HL-60/S4 treated with phorbol 12-myristate 13-acetate at 8.2 ng/mL for 4 days and 3 days (cell line): ENCODE measurements around the gene RRM1.
"Not testable (repeated sequence)": the region's sequence is repeated elsewhere in the genome, so short reads cannot be mapped to it uniquely, and the experiment has no call there.

ENCODE experiments used
- in situ Hi-C: fragments of 300-500 bp; cut with MboI; formaldehyde crosslinking; loops from 2 replicates; pipeline ENCODE4 v1.15.0; 2022; ENCODE audit warnings: low sequenced_read_pairs

Gene RRM1

GRCh38 chr11:4094348-4095291 lies at the start of gene RRM1:
TSS of gene RRM1 (plus strand) at chr11:4094799. CDS start at chr11:4095013, 214 bp downstream.
- in situ Hi-C loops: no loop called here

- in situ Hi-C loops: no loop called here
Measured at GRCh38 chr11:4044976-4045646, 49.5 kb upstream of the RRM1 start.

- in situ Hi-C loops: no loop called here
Measured at GRCh38 chr11:4048340-4048739, 46.3 kb upstream of the RRM1 start.

- in situ Hi-C loops: no loop called here
Measured at GRCh38 chr11:4049006-4049405, 45.6 kb upstream of the RRM1 start.

GRCh38 chr11:4050138-4050537 lies 44.5 kb upstream of the RRM1 start:
- in situ Hi-C loops: no loop called here

- in situ Hi-C loops: not testable (repeated sequence)
Measured at GRCh38 chr11:4053200-4053599, 41.4 kb upstream of the RRM1 start.

GRCh38 chr11:4054643-4055042 lies 40.0 kb upstream of the RRM1 start:
- in situ Hi-C loops: no loop called here

GRCh38 chr11:4059424-4059823 lies 35.2 kb upstream of the RRM1 start:
- in situ Hi-C loops: no loop called here

GRCh38 chr11:4060182-4060923 lies 34.2 kb upstream of the RRM1 start:
- in situ Hi-C loops: loop anchor here (10.0 kb wide), 1 partner anchor 206 kb away; the partner anchor contains the start of gene STIM1

GRCh38 chr11:4061700-4062099 lies 32.9 kb upstream of the RRM1 start:
- in situ Hi-C loops: loop anchor here (10.0 kb wide), 1 partner anchor 207 kb away; the partner anchor contains the start of gene STIM1

- in situ Hi-C loops: loop anchor here (10.0 kb wide), 1 partner anchor 209 kb away; the partner anchor contains the start of gene STIM1
Measured at GRCh38 chr11:4063348-4063747, 31.3 kb upstream of the RRM1 start.

GRCh38 chr11:4064278-4064955 lies 30.2 kb upstream of the RRM1 start:
- in situ Hi-C loops: loop anchor here (10.0 kb wide), 1 partner anchor 210 kb away; the partner anchor contains the start of gene STIM1

GRCh38 chr11:4065086-4065485 lies 29.5 kb upstream of the RRM1 start:
- in situ Hi-C loops: loop anchor here (10.0 kb wide), 1 partner anchor 210 kb away; the partner anchor contains the start of gene STIM1

- in situ Hi-C loops: loop anchor here (10.0 kb wide), 1 partner anchor 211 kb away; the partner anchor contains the start of gene STIM1
Measured at GRCh38 chr11:4065601-4066377, 28.8 kb upstream of the RRM1 start.

- in situ Hi-C loops: loop anchor here (10.0 kb wide), 1 partner anchor 212 kb away; the partner anchor contains the start of gene STIM1
Measured at GRCh38 chr11:4066910-4067309, 27.7 kb upstream of the RRM1 start.

GRCh38 chr11:4068962-4069361 lies 25.6 kb upstream of the RRM1 start:
- in situ Hi-C loops: loop anchor here (10.0 kb wide), 1 partner anchor 214 kb away; the partner anchor contains the start of gene STIM1

- in situ Hi-C loops: no loop called here
Measured at GRCh38 chr11:4071325-4071724, 23.3 kb upstream of the RRM1 start.

GRCh38 chr11:4071914-4072313 lies 22.7 kb upstream of the RRM1 start:
- in situ Hi-C loops: no loop called here

GRCh38 chr11:4072668-4073285 lies 21.8 kb upstream of the RRM1 start:
- in situ Hi-C loops: no loop called here
